ENCODE results near the gene PHF14.

DNA sequence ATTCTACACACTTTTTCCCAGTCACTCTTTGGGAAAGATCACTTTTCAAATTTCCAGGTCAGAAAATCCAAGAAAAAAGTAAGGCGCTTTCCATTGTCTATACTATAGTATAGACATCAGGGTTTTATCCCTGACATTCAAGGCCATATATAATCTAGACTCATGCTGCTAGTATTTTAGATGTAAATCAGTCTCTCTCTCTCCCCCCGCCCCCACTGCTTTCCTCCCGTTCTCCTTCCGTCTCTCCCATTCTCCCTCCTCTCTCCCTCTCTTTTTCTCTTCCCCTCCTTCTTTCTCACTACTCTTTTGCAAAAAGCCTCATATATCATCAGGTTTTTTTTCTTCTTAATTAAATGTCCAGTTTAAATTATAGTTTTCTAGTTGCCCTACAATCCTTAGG, 154.8 kb downstream of the PHF14 start:
- TF ChIP-seq CTCF (conservative IDR thresholded peaks at IDR 0.05 in 1 of 2, IDR thresholded peaks at IDR 0.05 in 1 of 2; ENCODE audit: extremely low read depth in 1 of 2, insufficient read depth in 1 of 2, low read depth in 1 of 2, low read length in 2 of 2), result no peak
- TF ChIP-seq EZH2 (IDR thresholded peaks at IDR 0.05; ENCODE audit: borderline replicate concordance, low read length), result no peak
